Measurements from ENCODE around the gene NEK11.

GRCh38 chr3:131018970-131019369 is 7.7 kb upstream of the NEK11 start:
- TF ChIP-seq EP300 (IDR thresholded peaks at IDR 0.05) (no peak), CTCF (IDR thresholded peaks at IDR 0.05) (no peak), POLR2A (IDR thresholded peaks at IDR 0.05) (no peak)
